Psoas muscle (tissue), 8 donors: Measurements from ENCODE around the gene TCERG1L. TPM values are rescaled to one million over a fixed set of nuclear protein-coding genes. Genes with fewer than 3 reads are reported as not detected.

Experiments
- ATAC-seq, 4 donors: fragments of 200-7000 bp; cut with Tn5 transposase; one replicate each; pipeline ENCODE4 v1.9.1; 2020; ENCODE audit warnings: moderate library complexity in 3 of 4, mild to moderate bottlenecking in 2 of 4
- DNase-seq, 2 donors: peaks; one replicate each; pipeline ENCODE4 v3.0.0-alpha.2; 2020
- H3K27ac ChIP-seq: fragments of 200-600 bp; one replicate; pipeline ENCODE4 v1.8.0; 2022
- H3K27me3 ChIP-seq, 3 donors: fragments of 200-600 bp in 1 of 3; one replicate each; pipeline versions ENCODE4 v1.6.1 to v1.8.0; 2013 to 2022; ENCODE audit warnings: low read length in 2 of 3, mild to moderate bottlenecking in 2 of 3, moderate library complexity in 1 of 3; ENCODE audit not compliant: insufficient read depth in 3 of 3
- H3K36me3 ChIP-seq, 2 donors: fragments of 200-600 bp in 1 of 2; one replicate each; pipeline versions ENCODE4 v1.6.1 to v1.8.0; 2013 to 2022; ENCODE audit warnings: low read depth in 1 of 2, mild to moderate bottlenecking in 1 of 2, moderate library complexity in 1 of 2; ENCODE audit not compliant: insufficient read depth in 1 of 2
- H3K4me1 ChIP-seq: fragments of 200-600 bp; one replicate; pipeline ENCODE4 v1.8.0; 2022
- H3K4me3 ChIP-seq: fragments of 200-600 bp; one replicate; pipeline ENCODE4 v1.8.0; 2022; ENCODE audit warnings: mild to moderate bottlenecking
- H3K9me3 ChIP-seq: fragments of 200-600 bp; one replicate; pipeline ENCODE4 v1.8.0; 2022
- WGBS, 3 donors: extraction: QIAGEN DNeasy Blood & Tissue Kit; methylation state at CpG; one replicate each; pipeline versions ENCODE4 v1.1.6 to v1.1.7; 2013; 5-methylcytosine and 5-hydroxymethylcytosine counted together
- intact Hi-C, 2 donors: fragments of 100-400 bp; cut with DNase I; formaldehyde crosslinking; loops; one replicate each; pipeline versions ENCODE4 v1.11.0 to v1.14.2; 2022
- polyA plus RNA-seq, 3 donors: library from polyadenylated mRNA; stranded (reverse); fragments of 200-250 nt; gene quantifications; one replicate each; pipeline ENCODE4 v1.2.3, GENCODE V29; 2013
- total RNA-seq, 4 donors: library from RNA; stranded (reverse); fragmentation: NEBNext Ultra II Directional in 2 of 4; extraction: Animal tissue kit (Norgen Biotek cat#: 25700) in 2 of 4; gene quantifications; one replicate each; pipeline versions ENCODE4 v1.2.1 to v1.2.4, GENCODE V29; 2021 to 2023
- TF ChIP-seq, protein P1 (sequence below): fragments of 200-600 bp; IDR thresholded peaks from one replicate; pipeline ENCODE4 v1.8.0; 2022; ENCODE audit warnings: antibody characterized with exemption
- donor health status: healthy with polysubstance abuse.
- donor health status: DM: no; HTN: no; CAD: no; lungs with moderate emphysema.
- donor health status: Bipolar disorder and iron deficiency.
- donor health status: healthy.
- donor health status: DM: yes; HTN: yes; CAD: no.
- donor health status: DM: no; HTN: no; CAD: no.
- donor health status: DM: no; HTN: no; CAD: no.
- donor health status: DM: yes; HTN: yes; CAD: no.

The TCERG1L gene
- total and polyA plus RNA-seq, 7 donors: 0.01 TPM; not detected in 6

DNA sequence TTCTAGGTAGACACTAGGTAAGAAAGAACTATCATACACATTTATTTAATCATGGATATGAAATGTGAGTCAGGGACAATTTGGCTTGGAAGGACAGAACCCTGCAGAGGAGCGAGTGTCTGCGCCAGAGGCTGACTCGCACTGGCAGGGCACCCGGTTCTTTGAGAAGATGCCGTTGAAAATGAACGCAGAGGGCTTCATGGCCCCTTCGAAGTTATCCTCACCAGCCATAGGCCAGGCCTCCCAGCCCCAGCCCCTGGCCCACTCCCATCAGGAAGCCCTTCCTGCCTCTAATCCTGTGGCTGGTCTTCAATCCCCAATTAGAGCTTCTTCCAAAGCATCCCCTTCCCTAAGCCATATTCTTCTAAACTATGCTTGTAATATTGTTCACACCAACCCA is 239.8 kb downstream of the TCERG1L start:
- ATAC-seq (no peak), DNase-seq (no peak)
- WGBS, 3 donors: 46 to 51% (median 51%) methylated on average over 7 of the region's 7 CpGs
- intact Hi-C loops: no loop called here
- Histone ChIP-seq H3K36me3 (no peaks in the 10 kb centered on the region), H3K4me3 (no peak overlapping the region), H3K27ac (no peak overlapping the region), H3K27me3 (peaks cover 0 to 7% (median 0%) of the 10 kb centered on the region in 3 donors), H3K9me3 (no peaks in the 10 kb centered on the region), H3K4me1 (no peaks in the 10 kb centered on the region)
- TF ChIP-seq, protein P1, sequence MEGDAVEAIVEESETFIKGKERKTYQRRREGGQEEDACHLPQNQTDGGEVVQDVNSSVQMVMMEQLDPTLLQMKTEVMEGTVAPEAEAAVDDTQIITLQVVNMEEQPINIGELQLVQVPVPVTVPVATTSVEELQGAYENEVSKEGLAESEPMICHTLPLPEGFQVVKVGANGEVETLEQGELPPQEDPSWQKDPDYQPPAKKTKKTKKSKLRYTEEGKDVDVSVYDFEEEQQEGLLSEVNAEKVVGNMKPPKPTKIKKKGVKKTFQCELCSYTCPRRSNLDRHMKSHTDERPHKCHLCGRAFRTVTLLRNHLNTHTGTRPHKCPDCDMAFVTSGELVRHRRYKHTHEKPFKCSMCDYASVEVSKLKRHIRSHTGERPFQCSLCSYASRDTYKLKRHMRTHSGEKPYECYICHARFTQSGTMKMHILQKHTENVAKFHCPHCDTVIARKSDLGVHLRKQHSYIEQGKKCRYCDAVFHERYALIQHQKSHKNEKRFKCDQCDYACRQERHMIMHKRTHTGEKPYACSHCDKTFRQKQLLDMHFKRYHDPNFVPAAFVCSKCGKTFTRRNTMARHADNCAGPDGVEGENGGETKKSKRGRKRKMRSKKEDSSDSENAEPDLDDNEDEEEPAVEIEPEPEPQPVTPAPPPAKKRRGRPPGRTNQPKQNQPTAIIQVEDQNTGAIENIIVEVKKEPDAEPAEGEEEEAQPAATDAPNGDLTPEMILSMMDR: no peak

DNA sequence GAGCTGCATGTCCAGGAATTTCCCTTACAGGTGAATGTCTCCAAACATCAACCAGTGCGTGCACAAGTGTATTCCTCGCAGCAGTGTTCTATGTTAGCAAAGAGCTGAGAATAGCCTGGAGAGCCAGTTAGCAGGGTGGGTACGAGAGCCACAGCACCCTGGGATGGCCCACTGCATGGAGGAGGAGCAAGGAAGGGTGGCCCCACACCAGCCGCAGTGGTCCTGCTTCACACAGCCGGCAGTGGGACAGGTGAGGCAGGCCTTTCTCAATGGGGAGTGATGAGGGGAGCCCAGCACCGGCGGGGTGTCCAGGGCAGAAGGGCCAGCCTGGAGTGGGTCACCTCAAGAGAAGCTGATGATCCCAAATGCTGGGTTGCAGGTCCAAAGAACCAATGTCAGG is 240.7 kb downstream of the TCERG1L start:
- DNase-seq: no peak
- TF ChIP-seq, protein P1: no peak
- intact Hi-C loops: no loop called here
- H3K9me3 ChIP-seq: no peaks in the 10 kb centered on the region
- 86 to 88% (median 87%) methylated on average over 7 of the region's 7 CpGs for WGBS, 3 donors
- H3K4me3 ChIP-seq: no peak overlapping the region
- no peak for ATAC-seq
- H3K27me3 ChIP-seq: peaks cover 0 to 7% (median 0%) of the 10 kb centered on the region in 3 donors
- no peaks in the 10 kb centered on the region for H3K36me3 ChIP-seq
- no peaks in the 10 kb centered on the region for H3K4me1 ChIP-seq
- no peak overlapping the region for H3K27ac ChIP-seq

DNA sequence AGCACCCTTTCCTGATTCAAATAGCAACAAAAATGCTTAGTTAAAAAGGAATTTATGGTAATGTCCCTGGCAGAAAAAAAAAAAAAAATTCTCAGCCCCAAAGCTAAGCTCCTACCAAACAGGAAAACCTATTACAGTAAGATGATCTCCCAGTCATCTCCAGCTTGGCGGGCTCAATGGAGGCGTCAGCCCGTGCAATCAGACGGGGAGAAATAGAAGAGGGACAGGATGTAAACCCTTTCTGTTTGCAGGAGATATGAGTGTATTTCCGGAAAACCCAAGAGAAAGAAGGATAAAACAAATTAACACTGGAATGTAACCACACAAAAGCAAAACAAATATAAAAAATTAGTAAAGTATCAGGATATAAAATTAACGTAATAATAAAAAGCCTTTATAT is 242.8 kb downstream of the TCERG1L start:
- TF ChIP-seq, protein P1: no peak
- DNase-seq: no peak
- H3K4me1 ChIP-seq: no peaks in the 10 kb centered on the region
- H3K27ac ChIP-seq: no peak overlapping the region
- no peak for ATAC-seq
- no peak overlapping the region for H3K4me3 ChIP-seq
- 47 to 61% (median 54%) methylated on average over 6 of the region's 6 CpGs for WGBS, 3 donors
- peaks cover 0 to 7% (median 0%) of the 10 kb centered on the region in 3 donors for H3K27me3 ChIP-seq
- intact Hi-C loops: no loop called here
- no peaks in the 10 kb centered on the region for H3K36me3 ChIP-seq
- no peaks in the 10 kb centered on the region for H3K9me3 ChIP-seq

DNA sequence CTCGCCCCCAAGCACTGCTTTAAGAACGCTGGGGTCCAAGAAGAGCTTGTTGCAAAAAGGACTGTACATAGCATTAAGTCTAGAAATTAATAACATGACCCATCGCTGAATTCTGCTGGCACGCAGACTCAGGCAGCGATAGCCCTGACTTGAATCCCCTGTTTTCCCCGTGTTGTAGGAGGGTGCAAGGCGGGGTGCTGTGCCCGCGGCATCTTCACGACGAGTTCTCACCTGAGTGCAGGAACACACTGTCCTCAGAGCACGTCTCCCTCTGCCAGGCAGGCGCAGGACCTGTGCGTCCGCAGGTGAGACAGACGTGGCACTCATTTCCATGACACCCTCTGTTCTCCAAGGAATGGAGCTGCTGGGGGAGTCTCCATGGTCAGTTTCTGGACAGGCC is 243.2 kb downstream of the TCERG1L start:
- DNase-seq (no peak), ATAC-seq (no peak)
- Histone ChIP-seq H3K27ac (no peak overlapping the region), H3K27me3 (peaks cover 0 to 7% (median 0%) of the 10 kb centered on the region in 3 donors), H3K4me1 (no peaks in the 10 kb centered on the region), H3K4me3 (no peak overlapping the region), H3K9me3 (no peaks in the 10 kb centered on the region), H3K36me3 (no peaks in the 10 kb centered on the region)
- 91 to 94% (median 92%) methylated on average over 16 of the region's 16 CpGs for WGBS, 3 donors
- TF ChIP-seq, protein P1: no peak
- intact Hi-C loops: no loop called here

DNA sequence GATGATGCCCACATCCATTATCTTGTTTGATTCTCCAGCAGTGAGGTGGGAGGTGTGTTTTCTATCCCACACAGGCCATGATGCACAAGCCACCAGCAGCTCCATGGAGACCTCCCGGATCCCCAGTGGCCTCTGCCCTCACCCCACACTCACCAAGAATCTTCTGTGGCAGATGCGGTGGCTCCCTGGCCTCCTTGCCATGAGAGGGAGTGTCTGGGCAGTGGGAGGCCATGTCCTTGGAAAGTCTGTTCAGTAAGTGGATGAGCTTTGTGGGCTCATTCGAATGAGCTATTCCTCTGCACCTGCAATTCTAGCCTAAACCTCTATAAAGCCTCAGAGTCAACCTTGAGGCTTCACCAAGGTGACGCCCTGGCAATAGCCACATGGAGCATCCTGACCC is 243.8 kb downstream of the TCERG1L start:
- no peaks in the 10 kb centered on the region for H3K4me1 ChIP-seq
- peaks cover 0 to 7% (median 0%) of the 10 kb centered on the region in 3 donors for H3K27me3 ChIP-seq
- no peak overlapping the region for H3K4me3 ChIP-seq
- H3K36me3 ChIP-seq: no peaks in the 10 kb centered on the region
- ATAC-seq (no peak), DNase-seq (no peak)
- H3K9me3 ChIP-seq: no peaks in the 10 kb centered on the region
- H3K27ac ChIP-seq: no peak overlapping the region
- intact Hi-C loops: no loop called here
- 89 to 96% (median 93%) methylated on average over 4 of the region's 4 CpGs for WGBS, 3 donors
- TF ChIP-seq, protein P1: no peak
